NB4 (cell line): ENCODE data around the gene MRGPRE.
A peak's percentile ranks its signal among the peaks of the same experiment; 100 is the strongest.

Experiments used
- DNase-seq: peaks from one replicate; pipeline ENCODE4 v3.0.0; 2010; ENCODE audit warnings: low read depth
- H3K4me3 ChIP-seq: one replicate; pipeline ENCODE4 v1.5.1; 2011; ENCODE audit warnings: mild to moderate bottlenecking, low read depth, low read length, moderate library complexity
- MYC ChIP-seq: IDR thresholded peaks from 2 replicates; pipeline ENCODE4 v1.6.1; 2011; ENCODE audit warnings: low read depth, low read length
- POLR2A ChIP-seq: IDR thresholded peaks from 2 replicates; pipeline ENCODE4 v1.6.1; 2011; ENCODE audit warnings: mild to moderate bottlenecking; ENCODE audit not compliant: insufficient read length; ENCODE audit errors: extremely low read depth
- TF ChIP-seq, protein P1 (sequence below): IDR thresholded peaks from one replicate; pipeline ENCODE4 v1.5.1; 2012; ENCODE audit warnings: low read depth, low read length
- TF ChIP-seq, protein P2 (sequence below): IDR thresholded peaks from 2 replicates; pipeline ENCODE4 v1.6.1; 2011; ENCODE audit warnings: low read depth, low read length

MRGPRE gene

DNA sequence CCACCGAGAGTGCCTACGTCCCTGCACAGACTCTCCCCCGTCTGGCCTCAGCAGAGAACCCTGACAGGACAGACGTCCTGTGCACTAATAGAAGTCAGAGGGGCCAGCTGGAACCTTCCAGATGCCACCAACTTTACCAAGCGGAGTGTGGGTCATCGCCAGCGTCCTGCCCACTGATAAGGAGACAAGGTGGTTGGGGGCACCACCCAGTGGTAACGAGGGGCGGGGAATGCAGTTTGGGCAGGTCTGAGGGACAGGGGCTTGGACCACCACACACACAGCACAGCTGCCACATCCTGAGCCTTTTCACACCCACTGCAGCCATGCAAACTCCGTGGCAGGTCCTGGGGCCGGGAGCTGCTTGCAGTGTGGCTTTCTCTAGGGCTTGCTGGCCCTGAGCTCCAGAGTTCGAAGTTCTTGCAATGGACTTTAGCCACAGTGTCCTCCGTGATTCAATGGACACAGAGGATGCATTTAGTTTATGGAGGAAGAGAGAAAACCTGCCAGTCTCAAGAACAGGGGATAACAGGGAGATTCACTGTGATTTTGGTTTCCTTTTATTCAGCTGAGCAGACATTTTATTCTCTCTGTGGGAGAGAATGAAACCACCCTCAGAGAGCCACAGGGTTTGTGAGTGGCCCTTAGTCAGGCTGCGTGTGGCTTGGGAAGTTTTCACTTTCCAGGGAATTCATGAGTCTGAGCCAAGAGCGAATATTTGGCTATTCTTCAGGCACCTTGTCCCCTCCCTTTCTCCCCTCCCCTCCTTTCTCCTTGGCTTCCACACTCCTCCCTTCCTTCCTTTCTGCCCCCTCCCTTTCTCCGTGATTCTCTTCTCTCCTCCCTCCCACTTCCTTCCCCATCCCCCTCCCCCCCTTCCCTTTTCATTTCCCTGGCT lies 26.7 kb downstream of the MRGPRE start:
- TF ChIP-seq, protein P1, sequence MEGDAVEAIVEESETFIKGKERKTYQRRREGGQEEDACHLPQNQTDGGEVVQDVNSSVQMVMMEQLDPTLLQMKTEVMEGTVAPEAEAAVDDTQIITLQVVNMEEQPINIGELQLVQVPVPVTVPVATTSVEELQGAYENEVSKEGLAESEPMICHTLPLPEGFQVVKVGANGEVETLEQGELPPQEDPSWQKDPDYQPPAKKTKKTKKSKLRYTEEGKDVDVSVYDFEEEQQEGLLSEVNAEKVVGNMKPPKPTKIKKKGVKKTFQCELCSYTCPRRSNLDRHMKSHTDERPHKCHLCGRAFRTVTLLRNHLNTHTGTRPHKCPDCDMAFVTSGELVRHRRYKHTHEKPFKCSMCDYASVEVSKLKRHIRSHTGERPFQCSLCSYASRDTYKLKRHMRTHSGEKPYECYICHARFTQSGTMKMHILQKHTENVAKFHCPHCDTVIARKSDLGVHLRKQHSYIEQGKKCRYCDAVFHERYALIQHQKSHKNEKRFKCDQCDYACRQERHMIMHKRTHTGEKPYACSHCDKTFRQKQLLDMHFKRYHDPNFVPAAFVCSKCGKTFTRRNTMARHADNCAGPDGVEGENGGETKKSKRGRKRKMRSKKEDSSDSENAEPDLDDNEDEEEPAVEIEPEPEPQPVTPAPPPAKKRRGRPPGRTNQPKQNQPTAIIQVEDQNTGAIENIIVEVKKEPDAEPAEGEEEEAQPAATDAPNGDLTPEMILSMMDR, result no peak
- TF ChIP-seq, protein P2, sequence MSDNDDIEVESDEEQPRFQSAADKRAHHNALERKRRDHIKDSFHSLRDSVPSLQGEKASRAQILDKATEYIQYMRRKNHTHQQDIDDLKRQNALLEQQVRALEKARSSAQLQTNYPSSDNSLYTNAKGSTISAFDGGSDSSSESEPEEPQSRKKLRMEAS, result no peak
- no peak for TF ChIP-seq MYC
- no peak for TF ChIP-seq POLR2A
- DNase-seq, result no peak
- H3K4me3 ChIP-seq, result no peak overlapping the region

DNA sequence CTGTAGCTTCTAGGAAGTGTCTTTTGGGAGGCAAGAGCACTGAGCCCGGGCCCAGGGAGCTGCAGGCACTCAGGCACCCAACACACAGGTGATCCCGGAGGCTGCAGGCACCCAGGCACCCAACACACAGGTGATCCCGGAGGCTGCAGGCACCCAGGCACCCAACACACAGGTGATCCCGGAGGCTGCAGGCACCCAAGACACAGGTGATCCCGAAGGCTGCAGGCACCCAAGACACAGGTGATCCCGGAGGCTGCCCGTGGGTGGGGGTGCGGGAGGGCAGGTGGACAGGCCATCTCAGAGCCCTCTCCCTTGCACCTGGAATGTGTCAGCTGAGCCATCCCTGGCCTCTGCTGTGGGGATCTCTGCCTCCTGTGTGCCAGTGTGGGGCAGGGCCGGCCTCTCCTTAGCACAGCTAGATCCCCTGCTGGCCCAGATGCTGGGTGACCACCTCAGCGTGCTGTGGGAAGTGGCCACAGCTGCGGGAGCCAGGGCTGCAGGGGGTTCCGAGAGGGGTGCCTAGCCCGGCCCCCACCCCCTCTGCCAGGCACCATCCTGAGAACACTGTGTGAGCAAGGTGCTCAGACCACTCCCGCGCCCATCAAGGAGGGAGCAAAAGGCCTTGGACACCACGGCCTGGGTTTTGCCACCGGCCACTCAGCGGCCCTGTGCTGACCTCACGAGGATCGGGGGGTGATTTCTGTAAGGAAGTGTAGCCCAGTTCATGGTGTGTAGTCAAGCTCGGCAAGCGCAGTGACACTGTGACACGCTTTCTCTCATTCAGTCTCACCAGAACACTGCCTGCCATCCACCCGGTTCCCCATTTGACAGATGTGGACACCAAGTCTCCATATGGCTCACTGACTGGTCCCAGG lies 27.8 kb downstream of the MRGPRE start:
- no peak for DNase-seq
- H3K4me3 ChIP-seq, result no peak overlapping the region
- TF ChIP-seq, protein P1, result no peak
- TF ChIP-seq, protein P2, result no peak

DNA sequence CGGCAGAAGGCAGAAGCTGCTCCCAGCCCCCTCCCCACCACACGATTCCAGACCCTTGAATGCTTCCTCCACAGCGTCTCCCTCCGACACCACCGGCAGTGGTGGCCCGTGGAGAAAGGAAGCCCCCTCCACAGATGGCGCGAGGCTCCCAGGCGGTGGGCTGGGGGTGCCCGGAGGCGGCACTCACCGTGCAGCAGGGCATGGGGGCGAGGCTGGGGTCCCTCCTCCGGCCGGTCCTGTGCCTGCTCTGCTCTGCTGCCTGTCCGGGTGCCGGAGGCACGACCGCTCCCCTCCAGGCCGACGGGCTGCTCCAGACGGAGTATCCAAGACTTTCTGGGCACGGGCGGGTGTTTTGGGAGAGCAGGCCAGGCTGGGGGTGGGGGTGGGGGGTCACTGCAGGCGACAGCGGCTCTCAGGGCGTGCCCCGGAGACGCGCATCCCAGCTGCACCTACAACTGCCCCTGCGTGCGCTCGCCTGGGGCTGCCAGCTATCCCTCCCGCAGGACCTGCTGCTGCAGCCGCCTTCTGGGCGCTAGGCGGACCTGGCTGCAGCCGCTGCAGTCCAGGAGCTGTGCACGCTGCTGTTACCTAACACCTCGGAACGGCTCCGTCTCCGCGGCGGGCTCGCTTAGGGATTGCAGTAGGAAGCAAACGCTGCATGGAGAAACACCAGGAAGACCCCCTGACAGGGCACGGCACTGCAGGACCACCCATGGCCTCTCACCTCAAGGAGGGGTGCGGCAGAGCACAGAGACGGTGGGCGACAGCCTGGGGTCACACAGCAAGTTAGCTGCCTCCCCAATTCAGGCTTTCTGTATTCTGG lies 28.8 kb downstream of the MRGPRE start:
- H3K4me3 ChIP-seq, result no peak overlapping the region
- TF ChIP-seq, protein P1, result no peak
- TF ChIP-seq, protein P2, result no peak
- TF ChIP-seq MYC, result no peak
- TF ChIP-seq POLR2A, result no peak
- DNase-seq, result peak; percentile 64

DNA sequence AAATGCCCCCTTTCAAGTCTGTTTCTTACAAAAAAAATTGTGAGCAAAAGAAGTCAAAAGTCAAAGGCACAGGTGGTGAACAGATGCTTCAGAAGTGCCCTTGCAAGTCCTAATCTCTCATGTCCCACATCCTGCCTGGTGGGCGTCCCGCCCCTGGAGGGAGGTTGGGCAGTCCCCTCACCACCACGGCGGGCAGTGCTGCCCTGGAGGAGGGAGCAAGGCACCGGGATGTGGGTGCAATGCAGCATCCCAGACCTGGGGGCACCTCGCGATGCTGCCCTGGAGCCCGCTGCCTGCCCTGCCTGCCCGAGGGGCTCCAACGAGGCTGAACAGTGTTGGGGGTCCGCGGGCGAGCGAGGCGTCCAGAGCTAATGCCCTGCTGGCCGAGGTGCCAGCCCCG lies 29.5 kb downstream of the MRGPRE start:
- TF ChIP-seq POLR2A, result no peak
- TF ChIP-seq, protein P2, result no peak
- no peak for TF ChIP-seq MYC
- TF ChIP-seq, protein P1, result no peak
- no peak for DNase-seq
- H3K4me3 ChIP-seq, result no peak overlapping the region

DNA sequence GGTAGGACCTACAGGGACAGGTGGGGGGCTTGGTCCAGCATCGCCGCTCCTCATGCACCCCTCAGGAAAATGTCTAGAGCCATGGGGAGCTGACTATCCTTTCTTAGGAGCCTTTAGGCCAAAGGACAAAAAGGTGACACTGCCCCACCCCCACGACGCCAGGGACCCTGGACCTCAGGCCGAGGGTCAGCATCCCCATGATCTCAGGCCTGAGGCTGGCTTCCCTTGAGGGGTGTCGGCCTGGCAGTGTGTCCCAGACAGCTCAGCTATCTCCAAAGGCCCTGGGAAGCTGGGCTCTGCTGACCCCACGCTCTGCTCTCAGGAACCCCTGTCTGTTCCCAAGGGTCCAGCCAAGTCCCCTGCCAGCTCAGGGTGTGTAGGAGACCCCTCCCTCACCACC lies 29.9 kb downstream of the MRGPRE start:
- TF ChIP-seq, protein P2, result no peak
- TF ChIP-seq POLR2A (no peak), MYC (no peak)
- TF ChIP-seq, protein P1, result no peak
- H3K4me3 ChIP-seq, result no peak overlapping the region
- DNase-seq, result no peak
